BLaER1 treated with 17β-estradiol and CSF1 and Interleukin-3, amounts not matched to agents 10 nM and 100 nM (cell line): ENCODE data around the gene SNX22.
A peak's percentile ranks its signal among the peaks of the same experiment; 100 is the strongest.

ENCODE experiments used
- H3K27ac ChIP-seq, 11 experiments: shearing (Covaris generic); formaldehyde crosslinking; 2 replicates each; pipeline ENCODE4 v1.8.1; 2022
- H3K27me3 ChIP-seq, 11 experiments: shearing (Covaris generic); formaldehyde crosslinking; 2 replicates each; pipeline ENCODE4 v1.8.1; 2022
- H3K36me3 ChIP-seq, 11 experiments: shearing (Covaris generic); formaldehyde crosslinking; 2 replicates each; pipeline ENCODE4 v1.8.1; 2022
- H3K4me1 ChIP-seq, 10 experiments: shearing (Covaris generic); formaldehyde crosslinking; 2 replicates each; pipeline ENCODE4 v1.8.1; 2022
- H3K4me2 ChIP-seq, 11 experiments: shearing (Covaris generic); formaldehyde crosslinking; 2 replicates each; pipeline ENCODE4 v1.8.1; 2022
- H3K4me3 ChIP-seq, 10 experiments: shearing (Covaris generic); formaldehyde crosslinking; 2 replicates each; pipeline ENCODE4 v1.8.1; 2022
- H3K9ac ChIP-seq, 11 experiments: shearing (Covaris generic); formaldehyde crosslinking; 2 replicates each; pipeline ENCODE4 v1.8.1; 2022
- H3K9me3 ChIP-seq, 11 experiments: shearing (Covaris generic); formaldehyde crosslinking; replicated peaks in 1 of 11; 2 replicates each; pipeline ENCODE4 v1.8.1; 2022
- H4K20me1 ChIP-seq, 11 experiments: shearing (Covaris generic); formaldehyde crosslinking; 2 replicates each; pipeline ENCODE4 v1.8.1; 2022
- Cebpa-rat ChIP-seq, 11 experiments: shearing (Covaris generic); IDR thresholded peaks; 2 replicates each; pipeline ENCODE4 v1.8.1; 2022

The SNX22 gene

GRCh38 chr15:64191971-64192830 is 40.7 kb downstream of the SNX22 start:
- no peaks in the 10 kb centered on the region for H4K20me1 ChIP-seq
- H3K27me3 ChIP-seq = no peaks in the 10 kb centered on the region
- H3K4me3 ChIP-seq = no peak overlapping the region
- no peak overlapping the region for H3K4me2 ChIP-seq
- H3K4me1 ChIP-seq = no peaks in the 10 kb centered on the region
- 0 out of 22 replicates have a peak, but pooled peaks of 1 of the 11 experiments have one; percentile 28 for TF ChIP-seq Cebpa-rat (IDR thresholded peaks at IDR 0.05)
- no peaks in the 10 kb centered on the region for H3K9me3 ChIP-seq
- no peak overlapping the region for H3K27ac ChIP-seq
- peaks cover 23 to 98% (median 47%) of the 10 kb centered on the region in 11 experiments for H3K36me3 ChIP-seq
- H3K9ac ChIP-seq = no peak overlapping the region

- Histone ChIP-seq H3K27ac (no peak overlapping the region), H3K27me3 (no peaks in the 10 kb centered on the region), H3K36me3 (peaks cover 9 to 98% (median 40%) of the 10 kb centered on the region in 11 experiments), H3K9ac (no peak overlapping the region), H3K4me1 (no peaks in the 10 kb centered on the region), H4K20me1 (no peaks in the 10 kb centered on the region), H3K4me3 (no peak overlapping the region), H3K9me3 (no peaks in the 10 kb centered on the region), H3K4me2 (no peak overlapping the region)
- TF ChIP-seq Cebpa-rat (IDR thresholded peaks at IDR 0.05) = no peak
Measured at GRCh38 chr15:64193971-64194370, 42.4 kb downstream of the SNX22 start.

GRCh38 chr15:64197425-64197824 is 45.9 kb downstream of the SNX22 start:
- Histone ChIP-seq H3K4me2 (no peak overlapping the region), H3K4me1 (no peaks in the 10 kb centered on the region), H3K36me3 (peaks cover 30 to 98% (median 56%) of the 10 kb centered on the region in 11 experiments), H4K20me1 (no peaks in the 10 kb centered on the region; a peak in 1 of 22 replicates), H3K9ac (no peak overlapping the region), H3K9me3 (no peaks in the 10 kb centered on the region), H3K27me3 (no peaks in the 10 kb centered on the region), H3K27ac (no peak overlapping the region), H3K4me3 (no peak overlapping the region)
- TF ChIP-seq Cebpa-rat (IDR thresholded peaks at IDR 0.05) = no peak

GRCh38 chr15:64205202-64205601 is 53.7 kb downstream of the SNX22 start:
- TF ChIP-seq Cebpa-rat (IDR thresholded peaks at IDR 0.05) = no peak
- H3K27me3 ChIP-seq = no peaks in the 10 kb centered on the region
- H3K4me3 ChIP-seq = no peak overlapping the region
- H3K36me3 ChIP-seq = peaks cover 36 to 87% (median 50%) of the 10 kb centered on the region in 11 experiments
- H3K9me3 ChIP-seq = no peaks in the 10 kb centered on the region
- H4K20me1 ChIP-seq = no peaks in the 10 kb centered on the region; a peak in 2 of 22 replicates
- no peak overlapping the region for H3K4me2 ChIP-seq
- H3K27ac ChIP-seq = no peak overlapping the region
- H3K4me1 ChIP-seq = peaks cover 0 to 4% (median 0%) of the 10 kb centered on the region in 10 experiments; a peak in 1 of 20 replicates
- H3K9ac ChIP-seq = no peak overlapping the region
